SH-SY5Y (cell line): ENCODE data around the gene PARP12.

Experiments used
- GATA2 ChIP-seq: IDR thresholded peaks from 2 replicates; pipeline ENCODE4 v1.6.1; 2011; ENCODE audit warnings: mild to moderate bottlenecking, low read depth, low read length
- GATA3 ChIP-seq: IDR thresholded peaks from 2 replicates; pipeline ENCODE4 v1.6.1; 2011; ENCODE audit warnings: low read depth, mild to moderate bottlenecking, low read length, moderate library complexity

GRCh38 chr7:140033036-140033435 is 29.7 kb downstream of the PARP12 start:
- no peak for TF ChIP-seq GATA2
- TF ChIP-seq GATA3, result no peak
